DND-41 (cell line): Measurements from ENCODE around the gene PSMD13.

Experiments
- ATAC-seq: fragments of 200-7000 bp; cut with Tn5 transposase; 3 replicates; pipeline ENCODE4 v1.9.1; 2021; ENCODE audit warnings: low read depth; ENCODE audit not compliant: insufficient read depth
- DNase-seq: peaks from one replicate; pipeline ENCODE4 v3.0.0-alpha.2; 2020
- H2AFZ ChIP-seq: 2 replicates; pipeline ENCODE4 v1.6.0; 2012; ENCODE audit warnings: low read depth, low read length
- H3K27ac ChIP-seq: 2 replicates; pipeline ENCODE4 v1.5.1; 2012; ENCODE audit warnings: low read length, inconsistent platforms
- H3K27me3 ChIP-seq: fragments of 200-600 bp; sonication (generic); 2 replicates; pipeline ENCODE4 v1.6.0; 2012; ENCODE audit warnings: low read length, mild to moderate bottlenecking, inconsistent platforms; ENCODE audit not compliant: insufficient read depth, poor library complexity
- H3K36me3 ChIP-seq: 2 replicates; pipeline ENCODE4 v1.5.1; 2012; ENCODE audit warnings: low read length, inconsistent platforms; ENCODE audit not compliant: insufficient read depth
- H3K4me1 ChIP-seq: 2 replicates; pipeline ENCODE4 v1.5.1; 2012; ENCODE audit warnings: mild to moderate bottlenecking, low read length; ENCODE audit not compliant: insufficient read depth
- H3K4me2 ChIP-seq: 2 replicates; pipeline ENCODE4 v1.6.0; 2012; ENCODE audit warnings: mild to moderate bottlenecking, moderate library complexity, low read length, inconsistent platforms; ENCODE audit not compliant: insufficient read depth
- H3K4me3 ChIP-seq, 2 experiments: fragments of 200-600 bp in 1 of 2; shearing (Covaris generic) in 1 of 2; 2 replicates each; pipeline ENCODE4 v1.5.1; 2012 to 2016; ENCODE audit warnings: inconsistent platforms in 2 of 2, low read length in 2 of 2, mild to moderate bottlenecking in 2 of 2, low read depth in 1 of 2, moderate library complexity in 1 of 2
- H3K79me2 ChIP-seq: 2 replicates; pipeline ENCODE4 v1.6.0; 2012; ENCODE audit warnings: low read length, inconsistent platforms; ENCODE audit not compliant: insufficient read depth
- H3K9ac ChIP-seq: 2 replicates; pipeline ENCODE4 v1.6.0; 2012; ENCODE audit warnings: low read depth, mild to moderate bottlenecking, inconsistent platforms, low read length, moderate library complexity
- H3K9me3 ChIP-seq: 2 replicates; pipeline ENCODE4 v1.5.1; 2012; ENCODE audit warnings: low read length, moderate library complexity, mild to moderate bottlenecking, inconsistent platforms; ENCODE audit not compliant: insufficient read depth, severe bottlenecking
- H4K20me1 ChIP-seq: 2 replicates; pipeline ENCODE4 v1.6.0; 2012; ENCODE audit warnings: low read length; ENCODE audit not compliant: insufficient read depth
- CTCF ChIP-seq: IDR thresholded peaks from 2 replicates; pipeline ENCODE4 v1.5.1; 2012; ENCODE audit warnings: borderline replicate concordance, low read length, moderate library complexity, mild to moderate bottlenecking; ENCODE audit not compliant: poor library complexity, severe bottlenecking; ENCODE audit errors: extremely low read depth
- EZH2 ChIP-seq: IDR thresholded peaks from 3 replicates; pipeline ENCODE4 v1.6.1; 2012; ENCODE audit warnings: borderline replicate concordance, low read depth, mild to moderate bottlenecking, moderate library complexity, low read length, inconsistent platforms; ENCODE audit not compliant: severe bottlenecking

PSMD13 gene

GRCh38 chr11:257766-258493 is 21.2 kb downstream of the PSMD13 start:
- Histone ChIP-seq H3K27me3 (no peaks in the 10 kb centered on the region), H2AFZ (no peak overlapping the region), H3K27ac (no peak overlapping the region), H3K4me1 (no peaks in the 10 kb centered on the region), H3K9ac (no peak overlapping the region), H3K79me2 (no peaks in the 10 kb centered on the region), H3K36me3 (peaks cover 11% of the 10 kb centered on the region), H3K4me2 (no peak overlapping the region), H3K9me3 (no peaks in the 10 kb centered on the region), H4K20me1 (no peaks in the 10 kb centered on the region), H3K4me3 (no peak overlapping the region)
- DNase-seq = no peak
- TF ChIP-seq CTCF = peak; percentile 42
- TF ChIP-seq EZH2 = no peak
- peak; percentile 42; the same call in 1 of the 3 replicates for ATAC-seq

GRCh38 chr11:259413-259812 is 22.6 kb downstream of the PSMD13 start:
- no peaks in the 10 kb centered on the region for H3K79me2 ChIP-seq
- TF ChIP-seq CTCF (no peak), EZH2 (no peak)
- no peak overlapping the region for H3K27ac ChIP-seq
- DNase-seq = no peak
- H3K36me3 ChIP-seq = no peaks in the 10 kb centered on the region
- no peak overlapping the region for H3K4me2 ChIP-seq
- H3K27me3 ChIP-seq = no peaks in the 10 kb centered on the region
- no peaks in the 10 kb centered on the region for H4K20me1 ChIP-seq
- no peaks in the 10 kb centered on the region for H3K4me1 ChIP-seq
- H3K9me3 ChIP-seq = no peaks in the 10 kb centered on the region
- no peak overlapping the region for H3K4me3 ChIP-seq
- no peak overlapping the region for H3K9ac ChIP-seq
- ATAC-seq = no peak
- no peak overlapping the region for H2AFZ ChIP-seq

GRCh38 chr11:261624-262023 is 24.8 kb downstream of the PSMD13 start:
- no peak overlapping the region for H2AFZ ChIP-seq
- H3K27ac ChIP-seq = no peak overlapping the region

More at GRCh38 chr11:261624-262023, 24.8 kb downstream of the PSMD13 start:
- Histone ChIP-seq H3K4me1 (no peaks in the 10 kb centered on the region), H3K79me2 (no peaks in the 10 kb centered on the region), H3K36me3 (no peaks in the 10 kb centered on the region), H4K20me1 (no peaks in the 10 kb centered on the region), H3K4me2 (no peak overlapping the region), H3K4me3 (no peak overlapping the region), H3K27me3 (no peaks in the 10 kb centered on the region), H3K9ac (no peak overlapping the region), H3K9me3 (peaks cover 4% of the 10 kb centered on the region)
- TF ChIP-seq EZH2 (no peak), CTCF (no peak)
- ATAC-seq (no peak), DNase-seq (no peak)
